GM19397 (cell line): ENCODE measurements around the gene TSPAN17.

Source experiments
- ATAC-seq: cut with Tn5 transposase; IDR thresholded peaks from one replicate; pipeline ENCODE4 v1.9.1; 2021; ENCODE audit warnings: mild to moderate bottlenecking, moderate library complexity; ENCODE audit not compliant: unreplicated experiment

The TSPAN17 gene

DNA sequence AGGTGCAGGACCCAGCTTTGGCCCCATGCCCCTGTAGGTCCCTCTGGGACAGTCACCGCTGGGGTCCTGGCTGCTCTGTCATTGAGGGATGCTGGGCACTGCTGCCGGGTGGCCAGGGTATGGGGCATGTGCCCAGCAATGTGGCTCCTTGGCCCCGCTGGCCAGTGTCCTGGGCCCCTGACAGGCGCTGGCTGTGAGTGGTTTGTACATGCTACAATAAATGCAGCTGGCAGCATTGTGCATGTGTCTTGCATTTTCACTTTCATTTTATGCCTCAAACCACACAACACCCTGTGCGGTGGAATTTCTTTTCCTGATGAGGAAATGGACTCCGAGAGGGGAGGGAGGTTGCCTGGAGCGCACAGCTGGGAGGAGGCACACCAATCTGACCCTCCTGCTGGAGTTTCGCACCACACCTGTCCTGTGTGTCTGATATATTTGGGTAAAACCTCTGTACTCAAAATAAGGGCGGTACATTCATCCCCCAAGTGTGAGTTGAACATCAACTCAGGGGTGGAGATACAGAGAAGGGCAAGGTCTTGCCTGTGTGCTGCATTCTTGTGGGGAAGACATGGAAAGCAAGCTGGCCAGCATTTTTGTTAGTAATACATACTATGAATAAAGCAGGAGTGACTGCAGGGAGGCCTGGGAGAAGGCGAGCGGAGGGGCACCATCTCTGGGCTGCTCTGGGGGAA lies 11.7 kb downstream of the TSPAN17 start:
- ATAC-seq = no peak

DNA sequence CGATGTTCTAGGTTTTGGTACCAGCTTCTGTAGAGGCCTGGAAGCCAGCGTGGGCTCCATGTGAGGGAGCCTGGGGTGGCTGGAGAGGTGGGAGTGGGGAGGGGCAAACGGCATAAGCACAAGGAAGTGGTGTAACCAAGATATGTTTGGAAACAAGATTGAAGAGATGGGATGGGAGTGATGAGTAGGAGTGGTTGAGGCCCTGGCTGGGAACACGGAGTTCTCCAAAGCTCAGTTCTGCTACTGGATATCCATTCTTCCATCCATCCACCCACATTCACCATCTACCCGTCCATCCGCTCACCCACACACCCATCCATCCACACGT lies 12.2 kb downstream of the TSPAN17 start:
- no peak for ATAC-seq

DNA sequence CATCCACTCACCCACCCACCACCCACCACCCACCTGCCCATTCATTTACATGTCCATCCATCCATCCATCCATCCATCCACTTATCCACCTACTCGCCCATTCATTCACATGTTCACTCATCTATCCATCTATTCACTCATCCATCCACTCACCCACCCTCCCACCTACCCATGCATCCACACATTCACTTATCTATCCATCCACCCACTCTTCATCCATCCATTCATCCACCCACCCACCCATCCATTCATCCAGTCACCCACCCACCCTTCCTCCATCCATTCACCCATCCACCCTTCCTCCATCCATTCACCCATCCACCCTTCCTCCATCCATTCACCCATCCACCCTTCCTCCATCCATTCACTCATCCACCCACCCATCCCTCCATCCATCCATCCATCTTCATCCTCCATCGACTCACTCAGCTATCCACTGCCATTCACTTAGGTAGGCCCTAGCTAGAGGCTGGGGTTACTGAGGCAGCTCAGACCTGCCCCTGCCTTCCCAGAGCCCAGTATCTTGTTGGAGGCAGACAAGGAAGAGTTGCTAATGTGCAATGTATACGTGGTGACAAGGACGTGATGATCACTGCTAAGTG lies 12.7 kb downstream of the TSPAN17 start:
- ATAC-seq = no peak

DNA sequence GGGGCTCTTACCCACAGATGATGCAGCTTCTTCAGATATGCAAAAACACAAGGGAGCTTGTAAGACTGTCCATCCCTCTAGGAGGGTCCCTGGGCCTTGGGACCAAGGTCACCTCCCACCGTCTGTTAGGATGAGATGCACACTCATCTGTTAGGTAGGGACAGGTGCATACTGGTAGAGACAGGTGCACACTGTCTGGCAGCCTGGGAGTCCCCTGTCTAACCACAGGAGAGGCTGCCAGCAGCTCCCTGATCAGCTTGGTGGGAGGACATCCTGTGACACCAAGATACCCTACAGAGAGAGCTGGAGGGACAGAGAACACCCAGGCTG lies 13.2 kb downstream of the TSPAN17 start:
- ATAC-seq = no peak

DNA sequence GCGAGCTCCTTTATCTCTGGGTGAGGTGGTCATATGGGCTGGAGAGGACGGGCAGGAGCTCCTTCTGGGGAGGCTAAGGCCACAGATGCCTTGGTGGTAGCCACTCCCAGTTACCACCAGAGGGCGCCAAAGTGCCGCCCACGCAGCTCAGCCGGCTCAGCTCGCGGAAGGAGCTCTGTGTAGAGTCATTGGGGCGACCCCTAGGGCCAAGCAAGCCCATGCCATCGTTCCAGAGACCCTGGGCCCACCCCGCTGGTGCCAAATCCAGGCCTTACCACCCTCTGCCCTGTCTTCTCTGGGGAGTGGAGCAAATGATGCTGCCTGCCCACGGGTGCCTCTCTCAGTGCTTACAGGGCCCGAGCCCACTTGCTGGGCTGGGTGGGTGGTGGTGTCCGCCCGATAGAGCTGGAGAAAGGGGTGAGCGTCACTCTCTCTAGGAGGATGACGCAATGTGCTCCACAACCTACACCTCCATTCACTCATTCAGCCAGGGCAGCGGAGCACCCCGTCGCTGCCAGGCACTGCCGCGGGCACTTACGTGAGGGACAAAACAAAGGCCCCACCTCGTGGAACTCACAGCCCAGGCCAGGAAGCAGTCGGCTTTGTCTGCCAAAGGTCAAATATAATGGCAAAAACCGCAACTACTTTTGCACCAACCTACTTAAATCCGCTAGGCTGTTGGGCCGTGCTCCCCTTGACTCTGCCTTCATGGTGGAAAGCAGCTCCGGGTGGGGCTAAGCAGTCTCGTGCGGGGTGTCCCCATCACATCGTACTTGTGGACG lies 13.8 kb downstream of the TSPAN17 start:
- no peak for ATAC-seq

DNA sequence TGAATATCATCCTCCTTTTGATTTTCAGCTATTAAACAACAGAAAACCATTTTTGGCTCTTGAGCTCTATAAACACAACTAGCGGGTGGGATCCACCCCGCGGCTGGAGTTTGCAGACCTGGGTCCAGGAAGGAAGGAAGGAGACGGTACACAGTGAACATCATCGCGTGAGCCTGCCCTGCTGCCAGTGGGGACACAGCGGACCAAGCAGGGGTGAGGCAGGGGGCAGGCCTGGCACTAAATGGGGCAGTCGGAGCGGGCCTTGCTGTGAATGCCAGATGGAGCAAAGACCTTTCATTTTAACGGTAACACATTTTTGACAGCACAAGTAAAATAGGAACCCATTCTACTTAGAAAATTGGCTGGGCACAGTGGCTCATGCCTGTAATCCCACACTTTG lies 14.4 kb downstream of the TSPAN17 start:
- ATAC-seq = no peak

DNA sequence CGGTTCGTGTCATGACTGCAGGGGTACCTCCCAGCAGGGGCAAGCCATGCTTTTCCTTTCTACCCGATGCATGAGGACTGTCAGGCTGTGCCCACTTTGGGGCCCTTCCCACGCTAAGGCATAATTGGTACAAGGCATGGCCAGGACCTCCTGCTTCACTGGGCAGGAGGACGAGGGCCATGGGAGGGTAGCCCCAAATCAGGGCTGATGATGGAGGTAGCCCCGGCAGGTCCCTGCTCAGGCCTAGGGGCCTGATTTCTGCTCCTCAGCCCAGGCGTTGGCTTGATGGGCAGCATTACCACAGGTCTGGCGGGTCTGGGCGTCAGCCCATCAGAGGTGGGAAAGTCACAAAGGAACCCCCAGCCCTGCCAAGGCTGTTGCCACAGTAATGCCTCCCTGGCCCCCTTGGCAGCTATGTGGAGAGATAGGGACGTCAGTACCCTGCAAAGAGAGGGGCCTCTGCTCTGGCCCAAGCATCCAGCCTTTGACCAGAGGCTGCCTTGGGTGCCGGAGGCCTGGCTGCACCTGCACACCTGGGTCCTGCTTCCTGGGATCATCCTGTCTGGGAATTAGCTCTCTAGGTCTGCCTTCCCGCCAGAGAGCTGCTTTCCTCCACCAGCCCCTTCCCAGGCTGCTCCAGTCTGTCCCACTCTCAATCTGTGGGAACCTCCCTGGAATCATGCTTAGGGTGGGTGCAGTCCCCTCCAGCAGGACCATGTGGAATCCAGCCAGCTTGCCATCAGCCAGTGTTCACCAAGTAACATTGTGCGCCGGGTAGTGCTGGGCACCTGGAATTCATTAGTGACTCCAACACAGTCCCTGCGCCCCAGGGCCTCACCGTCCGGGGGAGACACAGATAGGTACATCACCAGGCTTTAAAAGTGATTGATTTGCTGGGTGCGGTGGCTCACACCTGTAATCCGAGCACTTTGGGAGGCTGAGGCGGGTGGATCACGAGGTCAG lies 15.4 kb downstream of the TSPAN17 start:
- ATAC-seq = no peak

DNA sequence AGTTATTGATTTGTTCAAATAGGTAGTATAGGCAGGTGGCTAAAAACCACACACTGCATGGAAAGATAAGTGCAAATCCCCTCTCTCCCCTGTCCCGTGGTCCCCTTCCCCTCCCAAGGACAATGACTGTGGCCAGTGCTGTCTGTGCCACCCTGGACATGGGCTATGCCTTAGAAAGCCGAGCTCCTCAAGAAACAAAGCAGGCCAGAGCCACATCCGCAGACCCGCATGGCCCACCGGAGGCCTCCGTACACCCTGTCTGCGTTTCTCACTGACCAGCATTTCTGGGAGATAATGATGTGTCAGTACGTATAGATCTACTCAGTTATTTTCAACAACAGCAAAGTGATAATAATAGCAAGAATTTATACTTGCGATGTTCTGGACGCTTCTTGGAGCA lies 16.3 kb downstream of the TSPAN17 start:
- no peak for ATAC-seq

DNA sequence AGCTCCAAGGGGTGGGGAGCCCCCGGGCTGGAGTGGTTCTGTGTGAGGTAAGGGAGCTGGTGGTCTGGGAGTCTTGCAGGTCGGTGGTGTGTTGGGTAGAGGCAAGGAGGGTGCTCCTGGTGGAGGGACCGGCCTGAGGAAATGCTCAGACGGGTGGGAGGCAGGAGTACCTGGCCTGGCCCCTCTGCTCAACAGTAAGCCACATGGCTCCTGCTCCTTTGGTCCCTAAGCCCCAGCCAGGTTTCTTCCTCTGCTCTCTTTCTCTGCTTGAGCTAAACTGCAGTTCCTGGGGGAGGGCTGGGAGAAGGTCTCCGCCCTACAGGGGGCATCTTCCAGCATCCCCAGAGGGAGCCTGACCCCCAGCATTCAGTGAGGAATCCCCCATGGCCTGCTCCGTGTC lies 17.2 kb downstream of the TSPAN17 start:
- ATAC-seq = no peak

DNA sequence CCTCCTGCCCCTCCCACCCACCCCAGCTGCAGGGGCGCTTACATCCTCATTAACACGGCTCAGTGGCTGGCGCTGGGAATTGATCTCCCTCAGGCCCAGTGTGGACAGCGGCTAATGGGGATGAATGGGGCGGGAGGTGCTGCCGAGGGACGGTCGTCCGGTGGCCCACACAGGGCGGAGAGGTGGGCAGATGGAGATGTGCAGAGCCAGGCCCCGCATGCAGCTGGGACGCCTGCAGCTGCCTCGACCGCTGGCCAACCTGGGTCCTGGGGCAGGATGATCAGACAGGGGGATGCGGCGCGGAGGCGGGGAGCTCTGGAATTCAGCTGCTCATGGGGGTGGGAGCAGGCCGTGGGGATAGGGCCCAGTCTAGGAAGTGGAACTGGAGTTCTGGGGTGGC lies 17.6 kb downstream of the TSPAN17 start:
- ATAC-seq = no peak

DNA sequence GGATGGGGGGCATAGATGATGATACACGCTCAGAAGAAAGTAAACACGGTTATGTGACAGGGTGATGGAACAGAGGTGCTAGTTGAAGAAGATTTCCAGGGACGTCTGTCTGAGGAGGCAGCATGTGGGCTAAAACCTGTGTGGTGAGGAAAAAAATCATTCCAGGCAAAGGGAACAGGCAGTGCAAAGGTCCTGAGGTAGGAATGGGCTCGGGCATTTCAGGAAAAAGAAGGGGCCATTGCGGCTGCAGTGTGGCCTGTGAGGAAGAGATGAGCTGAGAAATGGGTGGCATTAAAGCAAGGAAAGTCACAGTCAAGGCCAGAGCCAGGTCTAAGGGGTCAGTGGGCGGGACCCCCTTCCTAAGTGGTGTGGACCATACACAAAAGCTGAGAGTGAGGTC lies 18.2 kb downstream of the TSPAN17 start:
- no peak for ATAC-seq

DNA sequence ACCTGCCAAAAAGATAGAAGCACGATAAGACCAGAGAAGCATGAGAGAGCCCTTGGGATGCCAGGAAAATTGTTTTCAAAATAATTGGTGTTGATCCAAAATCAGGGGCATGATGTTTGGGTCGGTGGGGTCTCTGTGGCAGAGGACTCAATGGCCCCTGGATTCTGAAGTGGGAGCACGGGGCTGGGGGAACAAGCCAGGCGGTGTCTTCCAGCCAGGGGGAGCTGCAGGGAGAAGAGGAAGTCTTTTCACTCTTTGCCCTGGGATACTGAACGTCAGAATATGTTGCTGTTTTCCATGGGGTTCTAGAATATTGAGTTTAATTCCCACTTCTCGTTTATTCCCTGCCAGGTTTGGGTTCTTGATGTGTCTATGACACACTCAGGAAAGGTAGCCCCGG lies 20.4 kb downstream of the TSPAN17 start:
- ATAC-seq = no peak

DNA sequence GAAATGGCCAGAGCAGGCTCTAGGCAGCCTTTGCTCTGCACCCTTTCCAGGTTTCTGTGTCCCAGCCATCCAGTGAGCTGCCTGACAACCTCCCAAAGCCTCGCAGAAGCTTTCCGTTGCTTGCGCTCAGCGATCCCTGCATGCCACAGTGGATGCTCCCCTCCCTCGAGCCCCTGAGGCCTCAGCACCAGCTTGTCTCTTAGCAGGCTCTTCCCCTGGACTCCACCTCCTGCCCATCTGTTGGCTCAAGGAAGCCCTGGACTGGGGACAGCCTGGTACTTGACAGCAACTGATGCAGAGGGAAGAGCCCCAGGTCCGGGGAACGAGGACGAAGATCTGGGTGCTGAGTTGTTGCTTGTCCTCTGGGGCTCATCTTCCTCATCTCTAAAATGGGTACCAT lies 23.2 kb downstream of the TSPAN17 start:
- no peak for ATAC-seq

DNA sequence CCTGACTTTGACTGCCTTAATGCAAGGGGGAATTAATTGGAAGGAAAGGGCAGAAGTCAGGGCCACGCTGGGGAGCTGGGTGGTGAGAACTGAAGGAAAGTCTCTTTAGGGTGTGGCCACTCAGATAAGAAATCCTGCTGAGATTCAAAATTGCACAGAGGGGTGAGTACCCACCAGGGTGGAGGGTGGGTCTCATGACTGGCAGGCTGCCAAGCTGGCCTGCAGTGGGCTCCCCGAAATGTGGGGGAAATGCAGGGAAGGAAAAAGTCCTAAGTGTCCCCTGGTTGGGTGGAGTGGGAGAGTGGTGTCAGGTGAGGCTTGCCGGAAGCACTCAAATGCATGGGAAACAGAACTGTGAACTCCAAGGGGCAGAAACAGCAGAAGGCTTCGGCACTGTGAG lies 24.1 kb downstream of the TSPAN17 start:
- no peak for ATAC-seq

DNA sequence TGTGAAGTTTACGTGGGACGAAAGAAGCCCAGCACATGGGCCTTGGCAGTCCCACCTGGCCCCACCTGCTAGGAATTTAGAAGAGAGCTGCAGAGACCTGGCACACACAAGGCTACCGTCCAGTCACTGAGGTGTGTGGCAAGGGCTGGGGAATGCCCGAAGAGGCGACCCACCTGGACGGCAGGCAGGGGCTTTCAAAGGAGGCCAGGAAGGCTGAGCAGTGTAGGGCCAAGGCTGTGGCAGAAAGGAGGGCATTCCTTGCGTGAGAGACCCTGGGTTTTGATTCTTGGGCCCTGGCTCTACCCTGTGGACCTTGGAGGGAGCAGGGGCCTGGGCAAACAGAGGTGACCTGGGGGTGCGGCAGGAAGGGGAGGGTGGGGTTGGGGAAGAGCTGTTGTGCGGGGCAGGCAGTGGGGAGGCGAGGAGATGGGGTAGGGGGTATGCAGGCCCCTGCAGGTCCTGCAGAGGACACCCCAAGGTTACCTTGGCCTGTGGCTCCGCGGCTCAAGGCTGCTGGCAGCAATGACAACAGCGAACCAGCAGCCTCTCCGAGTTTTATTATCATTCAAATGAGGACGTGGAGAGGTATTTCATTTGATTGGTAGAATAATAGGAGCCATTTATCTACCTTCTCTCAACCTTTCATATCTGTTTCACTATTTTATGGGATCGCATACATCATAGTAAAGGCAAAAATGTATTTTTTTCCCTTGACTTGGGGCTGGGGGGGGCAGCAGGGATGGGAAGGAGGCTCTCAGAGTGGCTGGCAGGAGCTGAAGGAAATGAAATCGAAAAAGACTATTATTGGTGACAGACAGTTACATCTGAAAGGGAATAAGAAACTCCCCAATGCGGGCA lies 24.8 kb downstream of the TSPAN17 start:
- no peak for ATAC-seq

DNA sequence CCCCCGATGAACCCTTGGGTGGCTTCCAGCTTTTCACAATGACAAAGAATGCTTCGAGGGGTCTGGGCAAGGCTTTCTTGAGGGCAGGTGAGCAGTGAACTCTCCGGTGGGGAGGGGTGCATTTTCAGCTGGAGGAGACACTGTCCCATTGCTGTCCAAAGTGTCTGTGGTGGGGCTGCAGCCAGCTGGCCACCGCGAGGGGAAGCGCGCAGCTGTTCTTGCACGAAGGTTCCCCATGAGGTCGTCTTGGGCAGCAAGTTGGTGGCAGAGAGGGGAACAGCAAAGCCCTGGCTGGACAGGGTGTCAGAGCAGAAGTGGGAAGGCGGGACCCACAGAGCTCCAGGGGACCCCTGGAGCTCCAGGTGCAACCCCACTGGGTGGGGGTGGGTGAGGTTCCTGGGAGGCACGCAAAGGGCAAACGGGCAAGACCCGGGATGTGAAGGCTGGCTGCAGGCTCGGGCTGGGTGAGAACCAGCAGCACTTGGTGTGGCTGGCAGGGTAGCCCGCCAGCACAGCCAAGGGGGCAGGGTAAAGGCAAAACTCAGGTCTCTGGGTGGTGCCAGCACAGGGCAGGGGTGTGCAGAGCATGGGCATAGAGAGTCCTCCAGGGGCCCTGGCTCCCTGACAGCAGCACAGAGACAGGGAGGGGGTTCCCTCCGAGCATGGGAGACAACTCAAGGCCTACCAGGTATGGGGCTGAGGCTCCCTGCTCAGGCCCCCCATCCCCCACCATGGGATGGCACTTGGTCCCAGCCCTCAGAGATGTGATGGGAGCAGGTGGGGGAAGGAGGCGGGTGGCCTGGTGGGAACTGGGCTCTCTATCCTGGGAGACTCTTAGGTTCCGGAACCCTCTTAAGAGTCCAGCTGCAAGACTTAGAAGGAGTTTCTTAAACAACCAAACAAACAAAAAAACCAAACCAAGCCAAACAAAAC lies 26.6 kb downstream of the TSPAN17 start:
- no peak for ATAC-seq

DNA sequence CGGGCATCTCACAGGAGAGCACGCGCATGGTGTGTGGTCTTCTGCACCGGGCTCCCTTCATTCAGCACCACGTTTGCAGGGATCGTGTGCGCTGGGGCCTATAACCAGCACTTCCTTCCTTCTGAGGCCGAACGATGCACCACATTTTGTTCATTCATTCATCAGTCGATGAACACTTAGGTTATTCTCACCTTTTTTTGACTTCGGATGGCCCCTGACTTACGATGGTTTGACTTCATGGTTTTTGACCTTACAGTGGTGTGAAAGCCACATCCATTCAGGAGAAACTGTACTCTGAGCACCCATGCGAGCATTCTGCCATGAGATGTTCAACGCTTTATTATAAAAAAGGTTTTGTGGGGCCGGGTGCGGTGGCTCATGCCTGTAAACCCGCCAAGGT lies 27.5 kb downstream of the TSPAN17 start:
- ATAC-seq = no peak

DNA sequence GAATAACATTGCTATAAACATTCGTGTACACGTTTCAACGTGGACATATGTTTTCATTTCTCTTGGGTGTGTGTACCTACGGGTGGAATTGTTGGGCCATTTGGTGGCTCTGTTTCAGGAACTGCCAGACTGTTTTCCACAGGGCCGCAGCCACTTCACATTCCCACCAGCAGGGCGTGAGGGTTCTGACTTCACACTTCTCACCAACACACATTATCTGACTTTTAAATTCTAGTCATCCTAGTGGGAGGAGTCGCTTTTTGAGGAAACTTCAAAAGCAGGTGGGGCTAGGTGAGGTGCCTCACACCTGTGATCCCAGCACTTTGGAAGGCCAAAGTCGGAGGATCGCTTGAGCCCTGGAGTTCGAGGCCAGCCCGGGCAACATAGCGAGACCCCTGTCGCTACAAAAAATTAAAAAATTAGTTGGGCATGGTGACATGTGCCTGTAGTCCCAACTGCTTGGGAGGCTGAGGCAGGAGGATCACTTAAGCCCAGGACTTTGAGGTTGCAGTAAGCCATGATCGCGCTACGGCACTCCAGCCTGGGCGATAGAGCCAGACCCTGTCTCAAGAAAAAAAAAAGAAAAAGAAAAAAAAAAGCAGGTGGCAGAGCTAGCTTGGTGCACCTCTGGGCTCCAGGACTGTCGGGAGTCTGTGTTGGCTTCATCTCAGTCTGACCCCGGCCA lies 28.5 kb downstream of the TSPAN17 start:
- ATAC-seq = no peak

DNA sequence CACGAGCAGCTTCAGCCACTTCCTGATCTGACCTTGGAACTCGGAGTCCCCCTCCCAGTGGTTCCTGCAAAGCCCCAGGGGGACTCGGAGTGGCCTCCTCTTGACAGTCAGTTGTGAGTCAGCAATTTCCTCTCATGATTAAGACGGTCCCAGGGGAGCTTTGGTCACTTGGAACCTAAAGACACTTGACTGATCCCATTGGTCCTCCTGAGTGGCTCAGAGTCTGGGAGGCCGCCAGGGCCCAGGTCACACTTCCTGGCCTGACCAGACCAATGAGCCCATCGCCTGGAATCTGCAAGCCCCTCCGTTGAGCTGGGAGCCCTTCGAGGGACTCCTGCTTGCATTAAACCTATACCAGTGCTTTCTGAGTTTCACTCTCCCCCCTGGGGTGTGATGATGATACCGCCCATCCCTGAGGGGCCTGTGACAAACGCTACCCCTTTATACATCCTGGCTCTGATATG lies 29.1 kb downstream of the TSPAN17 start:
- ATAC-seq = no peak
